GM10266 (cell line): ENCODE measurements around the gene SGSM1.

Source experiments
- DNase-seq: peaks from one replicate; pipeline ENCODE4 v3.0.0; 2012; ENCODE audit errors: extremely low spot score
- TF ChIP-seq, protein P1 (sequence below): IDR thresholded peaks from 2 replicates; pipeline ENCODE4 v1.5.1; 2012; ENCODE audit warnings: mild to moderate bottlenecking, low read depth; ENCODE audit not compliant: control insufficient read depth, insufficient read depth; ENCODE audit errors: missing control alignments

The SGSM1 gene

DNA sequence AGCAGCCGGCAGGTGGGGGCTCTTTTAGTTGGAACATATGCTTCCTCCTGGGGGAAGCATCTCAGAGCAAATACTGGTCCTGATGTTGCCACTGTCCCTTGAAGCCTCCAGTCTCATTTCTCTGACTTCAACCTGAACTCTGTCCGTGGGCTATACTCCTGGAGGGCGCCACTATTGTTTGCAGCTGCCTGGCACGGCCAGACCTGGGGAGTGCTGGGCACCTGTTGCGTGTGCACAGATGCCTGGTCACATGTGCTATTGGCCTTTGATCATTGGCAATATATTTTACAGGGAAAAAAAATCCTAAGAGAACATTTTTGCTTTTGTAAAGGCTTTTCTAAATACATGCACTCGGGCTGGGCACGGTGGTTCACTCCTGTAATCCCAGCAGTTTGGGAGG is 122.3 kb downstream of the SGSM1 start:
- TF ChIP-seq, protein P1, sequence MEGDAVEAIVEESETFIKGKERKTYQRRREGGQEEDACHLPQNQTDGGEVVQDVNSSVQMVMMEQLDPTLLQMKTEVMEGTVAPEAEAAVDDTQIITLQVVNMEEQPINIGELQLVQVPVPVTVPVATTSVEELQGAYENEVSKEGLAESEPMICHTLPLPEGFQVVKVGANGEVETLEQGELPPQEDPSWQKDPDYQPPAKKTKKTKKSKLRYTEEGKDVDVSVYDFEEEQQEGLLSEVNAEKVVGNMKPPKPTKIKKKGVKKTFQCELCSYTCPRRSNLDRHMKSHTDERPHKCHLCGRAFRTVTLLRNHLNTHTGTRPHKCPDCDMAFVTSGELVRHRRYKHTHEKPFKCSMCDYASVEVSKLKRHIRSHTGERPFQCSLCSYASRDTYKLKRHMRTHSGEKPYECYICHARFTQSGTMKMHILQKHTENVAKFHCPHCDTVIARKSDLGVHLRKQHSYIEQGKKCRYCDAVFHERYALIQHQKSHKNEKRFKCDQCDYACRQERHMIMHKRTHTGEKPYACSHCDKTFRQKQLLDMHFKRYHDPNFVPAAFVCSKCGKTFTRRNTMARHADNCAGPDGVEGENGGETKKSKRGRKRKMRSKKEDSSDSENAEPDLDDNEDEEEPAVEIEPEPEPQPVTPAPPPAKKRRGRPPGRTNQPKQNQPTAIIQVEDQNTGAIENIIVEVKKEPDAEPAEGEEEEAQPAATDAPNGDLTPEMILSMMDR = no peak
- DNase-seq = no peak

DNA sequence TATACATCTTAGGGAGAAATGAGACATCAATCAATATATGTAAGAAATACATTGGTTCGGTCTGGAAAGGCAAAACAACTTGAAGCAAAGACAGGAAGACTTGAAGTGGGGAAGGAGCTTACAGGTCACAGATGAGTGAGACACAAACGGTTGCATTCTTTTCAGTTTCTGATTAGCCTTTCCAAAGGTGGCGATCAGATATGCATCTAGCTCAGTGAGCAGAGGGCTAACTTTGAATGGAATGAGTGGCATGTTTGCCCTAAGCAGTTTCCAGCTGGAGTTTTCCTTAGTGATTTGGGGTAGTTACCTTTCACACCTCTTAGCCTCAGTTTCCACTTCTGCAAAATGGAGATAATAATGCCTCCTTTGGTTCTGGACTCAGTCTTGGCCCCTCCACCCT is 124.7 kb downstream of the SGSM1 start:
- TF ChIP-seq, protein P1 = no peak
- no peak for DNase-seq

DNA sequence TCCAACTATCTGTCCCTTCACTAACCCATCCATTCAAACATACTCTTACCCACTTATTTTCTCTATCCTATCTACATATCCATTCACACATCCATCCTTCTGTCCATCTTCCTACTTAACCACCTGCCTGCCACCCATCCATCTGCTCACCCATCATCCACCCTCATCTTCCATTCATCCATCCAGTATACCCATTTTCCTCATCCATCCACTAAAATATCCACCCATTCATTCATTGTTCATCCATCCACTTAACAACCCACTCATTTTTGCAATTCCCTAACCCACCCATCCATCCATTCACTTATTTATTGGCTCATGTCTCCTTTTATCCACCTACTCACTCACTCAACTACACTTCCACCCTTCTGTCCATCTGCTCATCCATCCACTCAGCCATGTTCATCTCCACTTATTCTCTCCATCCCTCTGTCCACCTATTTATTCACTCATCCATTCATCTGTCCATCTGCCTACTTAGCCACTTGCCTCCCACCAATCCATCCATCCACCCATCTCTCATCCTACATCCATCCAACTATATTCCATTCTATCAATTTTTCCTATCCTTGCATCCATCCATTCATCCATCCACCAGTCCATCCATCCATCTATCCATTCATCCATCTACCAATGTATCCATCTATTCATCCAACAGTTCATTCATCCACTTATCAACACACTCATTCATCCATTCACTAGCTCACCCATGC is 129.9 kb downstream of the SGSM1 start:
- TF ChIP-seq, protein P1 = no peak
- no peak for DNase-seq

DNA sequence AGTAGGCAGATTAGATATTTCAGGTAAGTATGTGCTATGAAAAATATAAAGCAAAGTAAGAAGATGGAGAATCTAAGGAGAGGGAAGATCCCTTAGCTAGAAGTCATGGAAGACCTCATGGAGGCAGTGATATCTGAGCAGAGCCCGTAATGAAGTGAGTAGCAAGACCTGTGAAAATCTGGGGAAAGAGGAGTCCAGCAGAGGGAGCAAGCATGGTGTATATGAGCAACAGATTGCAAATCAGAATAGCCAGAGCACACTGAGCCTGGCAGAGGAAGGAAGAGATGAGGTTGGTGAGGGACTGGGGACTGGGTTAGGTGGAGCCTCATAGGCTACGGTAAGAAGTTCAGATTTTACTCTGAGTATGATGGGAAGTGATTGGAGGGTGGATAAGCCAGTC is 131.1 kb downstream of the SGSM1 start:
- no peak for DNase-seq
- TF ChIP-seq, protein P1 = no peak

DNA sequence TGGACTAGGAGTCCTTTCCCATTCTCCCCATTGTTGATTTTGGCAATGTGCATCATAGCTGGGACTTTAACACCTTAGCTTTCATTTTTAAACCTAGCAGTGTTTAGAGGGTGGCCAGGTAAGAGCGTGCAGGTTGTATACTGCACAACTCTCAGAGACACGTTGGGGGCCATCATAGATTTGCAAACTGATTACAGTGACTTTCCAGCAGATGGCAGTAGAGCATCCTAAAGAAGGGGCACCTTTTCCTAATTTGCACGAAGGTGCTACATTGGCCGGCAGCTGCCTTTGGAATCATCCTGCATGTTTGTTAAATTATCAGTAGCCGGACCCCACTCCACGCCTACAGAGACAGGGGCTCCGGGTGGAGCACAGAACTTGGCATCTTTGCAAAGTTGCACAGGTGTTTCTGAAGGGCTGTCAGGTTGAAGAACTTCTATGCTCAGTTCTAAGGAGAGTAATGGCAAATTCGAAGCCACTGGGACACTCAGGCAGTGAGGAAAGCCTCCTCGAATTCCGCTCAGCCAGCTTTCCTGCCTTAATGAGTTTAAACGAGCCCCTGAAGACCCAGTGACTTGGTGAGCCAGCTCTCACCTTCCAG is 132.8 kb downstream of the SGSM1 start:
- peak; percentile 60 for DNase-seq
- TF ChIP-seq, protein P1 = peak; percentile 70

DNA sequence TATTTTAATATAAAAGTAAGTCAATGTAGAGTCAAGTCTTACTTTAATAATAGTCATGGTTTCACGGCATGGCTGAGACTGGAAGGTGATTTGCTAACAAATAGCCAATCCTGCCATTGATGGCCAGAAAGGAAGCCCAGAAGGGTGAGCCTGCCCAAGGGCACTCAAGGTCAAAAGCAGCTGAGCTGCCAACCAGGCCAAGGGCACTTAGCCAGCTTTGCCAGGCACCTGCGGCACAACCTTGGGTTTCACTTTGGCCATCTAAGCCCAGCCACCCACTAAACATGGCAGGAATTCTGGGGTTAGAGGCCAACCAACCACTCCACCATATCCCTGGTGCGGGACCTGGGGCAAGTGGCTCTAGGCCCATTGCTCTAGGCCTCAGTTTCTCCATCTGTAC is 136.3 kb downstream of the SGSM1 start:
- TF ChIP-seq, protein P1 = no peak
- no peak for DNase-seq

DNA sequence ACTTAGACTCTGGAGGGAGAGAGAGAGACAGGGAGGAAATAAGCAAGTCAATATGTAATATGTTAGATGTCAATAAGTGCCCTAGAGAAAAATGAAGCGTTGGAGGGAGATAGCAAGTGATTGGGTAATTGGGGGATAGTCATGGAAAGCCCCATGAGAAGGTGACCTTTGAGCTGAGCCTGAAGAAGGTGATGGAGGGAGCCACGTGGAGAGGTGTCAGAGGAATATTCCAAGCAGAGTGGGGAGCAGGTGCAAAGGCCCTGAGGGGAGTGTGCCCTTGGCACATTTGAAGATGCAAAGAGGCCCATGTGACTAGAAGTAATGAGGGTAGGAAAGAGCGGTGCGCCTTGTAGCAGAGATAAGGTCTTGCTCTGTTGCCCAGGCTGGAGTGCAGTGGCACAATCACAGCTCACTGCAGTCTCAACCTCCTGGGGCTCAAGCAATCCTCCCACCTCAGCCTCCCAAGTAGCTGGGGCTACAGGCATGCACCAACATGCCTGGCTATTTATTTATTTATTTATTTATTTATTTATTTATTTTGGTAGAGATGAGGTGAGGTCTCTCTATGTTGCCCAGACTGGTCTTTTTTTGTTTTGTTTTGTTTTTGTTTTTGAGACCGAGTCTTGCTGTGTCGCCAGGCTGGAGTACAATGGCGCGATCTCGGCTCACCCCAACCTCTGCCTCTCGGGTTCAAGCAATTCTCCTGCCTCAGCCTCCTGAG is 138.4 kb downstream of the SGSM1 start:
- no peak for DNase-seq
- TF ChIP-seq, protein P1 = no peak
